Pulmonary artery endothelial cell (primary cell): ENCODE measurements around the gene RHBDF1. TPM values are rescaled to one million over a fixed set of nuclear protein-coding genes. Genes with fewer than 3 reads are reported as not detected.

Experiments
- DNase-seq: peaks from one replicate; pipeline ENCODE4 v3.0.0-alpha.2; 2011; ENCODE audit warnings: low read depth, low spot score
- total RNA-seq: library from RNA; depleted of rRNA; stranded (reverse); fragments of >200 nt; gene quantifications from 2 replicates; pipeline ENCODE4 v1.2.3, GENCODE V29; 2014

RHBDF1 gene
- total RNA-seq, 1 donor from 2014 or later = 24.9 TPM

DNA sequence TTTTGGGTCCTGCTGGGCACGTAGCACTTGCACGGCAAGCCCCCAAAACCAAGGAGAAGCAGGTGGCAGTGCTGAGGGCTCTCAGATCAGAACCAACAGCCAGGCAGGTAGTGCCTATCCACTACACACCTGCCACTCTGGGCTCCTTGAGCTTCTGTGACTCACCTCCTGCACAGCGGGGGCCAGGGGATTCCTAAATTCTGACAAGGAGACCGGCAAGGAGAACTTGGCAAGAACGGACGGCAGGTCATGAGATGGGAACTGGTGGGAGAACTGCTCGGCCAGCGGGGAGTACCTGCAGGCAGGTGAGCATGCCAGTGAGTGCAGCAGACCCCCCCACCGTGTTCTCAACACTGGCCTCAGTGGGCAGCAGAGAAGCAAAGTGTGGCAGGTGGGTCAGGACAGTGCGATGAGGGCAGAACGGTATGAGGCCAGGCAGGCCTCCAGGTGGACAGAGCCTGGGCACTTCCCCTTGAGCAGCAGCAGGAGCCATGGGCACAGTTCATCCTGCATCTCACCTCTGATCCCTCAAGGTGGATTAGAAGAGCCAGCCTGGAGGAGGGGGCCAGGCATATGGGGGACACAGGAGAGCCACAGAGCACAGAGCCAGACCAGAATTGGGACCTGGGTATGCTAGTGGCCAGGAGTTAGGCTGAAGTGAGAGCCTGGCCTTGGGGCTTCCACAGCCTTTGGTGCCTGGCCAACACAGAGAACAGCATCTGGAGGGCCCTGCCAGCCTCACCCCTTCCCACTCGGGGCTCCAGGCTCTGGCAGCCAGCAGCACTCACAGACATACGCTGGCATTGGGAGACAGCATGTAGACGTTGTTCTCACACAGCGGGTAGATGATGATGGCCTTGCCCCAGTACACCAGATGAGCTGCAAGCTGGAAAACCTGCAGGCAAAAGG is 20.3 kb upstream of the RHBDF1 start:
- no peak for DNase-seq

DNA sequence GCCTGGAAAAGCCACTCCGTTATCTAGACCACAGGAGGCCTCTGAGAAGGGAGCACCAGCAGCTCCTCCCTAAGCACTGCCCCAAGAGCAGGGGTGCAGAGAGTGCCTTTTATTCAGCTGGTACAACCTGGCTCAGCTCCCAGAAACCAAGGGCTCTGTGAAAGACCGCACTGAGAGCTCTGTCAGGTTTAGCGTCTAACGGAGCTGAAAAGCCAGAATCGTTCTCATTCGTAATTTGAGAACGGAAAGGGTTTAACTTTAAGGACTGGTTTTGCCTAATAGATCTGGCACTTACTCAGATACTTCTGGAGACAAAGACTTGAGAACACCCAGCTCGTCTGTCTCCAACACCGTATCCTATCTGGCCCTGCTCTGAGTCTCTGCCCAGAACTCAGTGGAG is 19.1 kb upstream of the RHBDF1 start:
- no peak for DNase-seq

DNA sequence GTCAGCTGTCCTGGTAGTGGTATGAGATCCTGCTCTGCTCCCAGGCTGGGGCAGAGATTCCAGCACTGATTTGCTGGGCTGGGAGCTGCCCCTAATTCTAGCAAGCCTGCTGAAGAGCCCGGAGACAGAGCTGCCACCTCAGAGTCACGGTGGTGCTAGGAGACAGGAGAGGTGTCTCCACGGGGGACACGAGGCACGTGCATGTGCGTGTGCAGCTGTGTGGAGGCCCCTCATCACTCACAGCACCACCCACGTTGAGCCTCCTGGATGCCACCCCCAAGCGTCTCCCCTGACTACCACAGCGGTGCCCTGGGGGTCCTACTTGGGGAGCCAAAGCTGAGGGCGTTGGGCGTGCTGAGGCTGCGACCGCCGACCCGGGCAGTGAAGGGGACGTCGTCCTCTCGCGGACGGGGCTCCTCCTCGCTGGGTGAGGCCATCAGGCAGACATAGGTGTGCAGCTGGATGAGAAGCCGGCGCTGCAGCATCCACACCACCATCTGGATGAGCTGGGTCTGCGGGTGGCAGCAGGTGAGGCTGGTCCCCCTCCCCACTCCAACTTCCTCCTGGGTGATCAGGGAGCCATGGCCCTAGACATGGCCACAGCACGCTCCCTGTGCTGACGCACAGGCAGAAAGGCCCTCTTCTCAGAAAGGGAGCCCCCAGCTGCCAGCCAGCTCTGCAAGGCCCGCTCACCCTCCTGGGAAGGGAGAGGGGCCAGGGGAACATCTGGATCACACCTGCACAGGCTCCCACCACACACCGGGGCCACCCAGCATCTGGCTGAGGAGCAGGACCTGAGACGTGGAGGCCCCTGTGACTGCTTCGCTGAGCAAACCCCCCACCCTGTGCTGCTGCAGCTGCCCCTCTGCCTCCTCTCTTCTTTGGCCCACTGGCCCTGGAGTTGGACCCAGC is 17.2 kb upstream of the RHBDF1 start:
- no peak for DNase-seq

DNA sequence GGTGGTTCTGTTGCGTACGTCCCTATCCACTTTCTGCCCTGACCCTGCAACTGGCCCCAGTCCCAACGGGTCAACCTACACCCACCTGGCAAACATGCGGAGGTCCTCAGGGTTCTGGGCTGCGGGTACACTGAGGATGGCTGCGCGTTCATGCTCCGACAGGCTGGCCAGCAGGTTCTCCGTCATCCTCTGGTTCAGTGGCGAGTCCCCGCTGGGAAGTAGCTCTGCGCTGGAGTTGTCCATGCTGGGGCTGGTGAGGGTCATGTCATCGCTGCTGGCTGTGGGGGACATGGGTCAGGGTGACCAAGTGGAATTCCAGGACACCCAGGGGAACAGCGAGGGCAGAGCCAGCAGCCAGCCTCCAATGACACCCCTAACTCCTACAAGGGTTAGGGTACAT is 16.2 kb upstream of the RHBDF1 start:
- DNase-seq = no peak

DNA sequence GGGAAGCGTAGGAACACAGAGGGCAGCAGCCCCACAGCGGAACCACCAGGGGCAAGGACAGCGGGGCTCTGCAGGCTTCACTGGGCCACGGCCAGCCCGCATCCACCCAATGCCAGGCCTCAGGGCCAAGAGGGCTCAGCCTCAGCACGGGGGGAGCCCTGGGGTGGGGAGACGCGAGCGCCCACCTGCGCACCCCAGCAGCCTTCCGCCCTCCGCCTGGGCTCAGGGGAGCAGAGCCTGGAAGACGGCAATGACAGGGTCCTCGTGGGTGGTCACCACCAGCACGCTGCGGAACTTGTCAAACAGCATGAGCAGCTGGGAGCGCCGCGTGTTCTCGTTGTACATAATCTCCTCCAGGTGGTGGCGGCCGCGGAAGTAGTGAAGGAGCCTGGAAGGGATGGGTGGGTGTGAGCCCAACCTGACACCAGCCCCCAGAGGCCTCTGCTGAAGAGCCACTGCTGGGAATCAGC is 14.1 kb upstream of the RHBDF1 start:
- no peak for DNase-seq

DNA sequence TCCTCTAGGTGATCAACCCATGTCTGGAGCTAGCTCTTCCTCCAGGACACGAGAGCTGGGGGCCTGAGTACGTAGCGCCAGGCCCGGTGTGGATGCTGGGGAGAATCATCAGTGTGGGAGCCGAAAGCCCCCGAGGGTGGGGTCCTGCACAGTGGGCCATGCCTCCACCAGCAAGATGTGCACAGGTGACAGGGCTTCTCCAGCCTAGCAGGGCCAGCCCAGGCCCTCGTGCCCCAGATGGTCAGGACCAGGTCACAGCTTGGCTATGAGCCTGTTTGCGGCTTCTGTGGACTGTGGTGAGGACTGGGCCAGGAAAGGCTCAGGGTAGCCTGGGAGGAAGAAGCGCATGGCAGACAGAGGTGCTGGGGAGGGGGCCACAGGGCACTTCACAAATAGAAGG is 13.4 kb upstream of the RHBDF1 start:
- DNase-seq = no peak

DNA sequence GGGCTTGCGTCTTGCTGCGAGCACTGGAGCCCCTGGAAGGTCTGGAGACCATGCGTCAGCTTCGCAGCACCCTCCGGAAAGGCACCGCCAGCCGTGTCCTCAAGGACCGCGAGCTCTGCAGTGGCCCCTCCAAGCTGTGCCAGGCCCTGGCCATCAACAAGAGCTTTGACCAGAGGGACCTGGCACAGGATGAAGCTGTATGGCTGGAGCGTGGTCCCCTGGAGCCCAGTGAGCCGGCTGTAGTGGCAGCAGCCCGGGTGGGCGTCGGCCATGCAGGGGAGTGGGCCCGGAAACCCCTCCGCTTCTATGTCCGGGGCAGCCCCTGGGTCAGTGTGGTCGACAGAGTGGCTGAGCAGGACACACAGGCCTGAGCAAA is 13.0 kb upstream of the RHBDF1 start:
- DNase-seq = no peak

DNA sequence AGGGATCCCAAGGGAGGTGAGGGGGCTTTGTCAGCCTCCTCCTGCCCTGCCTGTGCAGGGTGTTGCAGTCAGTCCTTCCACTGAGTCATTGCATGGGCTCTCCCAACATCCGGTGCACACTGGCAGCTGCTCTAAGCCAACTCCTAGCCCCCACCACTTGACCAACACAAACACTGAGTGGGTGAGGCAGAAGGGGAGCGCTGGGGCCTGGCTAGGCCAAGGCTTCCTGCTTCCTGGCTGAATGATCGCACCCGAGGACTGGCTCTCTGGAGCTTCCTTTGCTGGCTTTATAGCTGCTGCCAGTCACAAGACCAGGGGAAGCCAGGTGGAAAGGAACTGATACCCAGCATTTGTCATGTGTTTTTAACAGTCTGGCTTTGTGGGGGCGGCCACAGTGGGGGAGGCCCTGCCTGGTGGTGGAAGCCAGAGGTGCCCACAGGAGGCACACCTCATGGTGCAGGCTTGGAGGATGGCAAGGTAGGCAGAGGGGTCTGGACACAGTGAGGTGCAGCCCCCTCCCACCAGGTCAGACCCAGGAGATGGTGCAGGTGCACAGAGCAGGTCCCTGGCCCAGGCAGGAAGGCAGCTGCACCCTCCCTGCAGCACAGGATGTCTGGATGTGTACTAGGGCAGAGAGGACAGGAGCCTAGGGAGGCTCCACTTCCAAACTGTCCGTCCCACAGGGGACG is 12.4 kb upstream of the RHBDF1 start:
- DNase-seq = peak; percentile 91

DNA sequence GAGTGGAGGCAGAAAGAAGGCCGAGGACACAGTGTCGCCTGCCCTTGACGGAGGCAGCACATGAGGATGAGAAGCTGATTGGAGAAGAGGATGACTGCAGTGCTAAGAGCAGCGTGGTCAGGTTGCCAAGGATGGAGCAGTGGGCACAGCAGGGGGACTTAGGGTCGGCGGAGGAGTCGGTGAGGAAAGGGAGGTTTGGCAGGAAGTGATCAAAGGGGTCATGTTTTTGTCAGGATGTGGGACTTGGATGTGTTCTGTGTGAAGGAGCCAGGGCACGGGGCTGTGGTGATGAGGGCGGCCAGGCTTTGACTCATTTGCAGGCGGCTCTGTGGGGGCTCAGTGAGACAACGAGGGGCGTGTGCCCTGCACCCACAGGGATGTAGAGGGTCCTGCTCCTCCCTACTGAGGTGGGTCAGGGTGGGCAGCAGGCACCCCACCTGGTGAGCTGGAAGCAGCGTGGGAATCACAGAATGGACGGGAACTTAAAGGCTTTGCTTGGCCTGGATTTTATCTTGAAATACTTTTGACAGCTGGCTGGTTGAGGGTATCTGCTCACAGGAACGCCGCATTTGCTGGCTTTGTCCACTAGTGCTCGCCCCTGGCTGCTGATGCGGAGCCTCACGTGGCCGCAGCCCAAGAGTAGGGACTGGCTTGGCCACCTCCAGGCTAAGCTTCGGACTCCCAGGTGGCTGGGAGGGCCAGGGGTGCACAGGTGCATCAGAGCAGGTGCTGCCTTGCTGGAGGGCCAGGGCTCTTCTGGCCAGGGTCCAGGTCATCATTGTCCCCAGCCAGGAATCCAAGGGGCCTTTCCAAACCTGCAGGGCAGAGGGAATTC is 11.6 kb upstream of the RHBDF1 start:
- no peak for DNase-seq

DNA sequence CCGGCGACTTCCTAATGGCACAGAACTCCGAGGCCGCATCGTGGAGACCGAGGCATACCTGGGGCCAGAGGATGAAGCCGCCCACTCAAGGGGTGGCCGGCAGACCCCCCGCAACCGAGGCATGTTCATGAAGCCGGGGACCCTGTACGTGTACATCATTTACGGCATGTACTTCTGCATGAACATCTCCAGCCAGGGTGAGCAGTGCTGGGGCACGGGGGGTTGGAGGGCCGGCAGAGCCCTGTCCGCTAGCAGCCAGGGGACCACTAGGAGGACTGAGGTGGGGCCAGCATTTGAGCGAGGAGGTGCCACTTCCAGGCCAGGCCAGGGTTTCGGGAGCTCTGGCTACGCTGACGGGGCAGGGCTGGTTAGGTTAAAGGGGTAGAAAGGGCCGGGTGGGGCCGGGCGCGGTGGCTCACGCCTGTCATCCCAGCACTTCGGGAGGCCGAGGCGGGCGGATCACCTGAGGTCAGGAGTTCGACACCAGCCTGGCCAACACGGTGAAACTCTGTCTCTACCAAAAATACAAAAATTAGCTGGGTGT is 10.7 kb upstream of the RHBDF1 start:
- no peak for DNase-seq

DNA sequence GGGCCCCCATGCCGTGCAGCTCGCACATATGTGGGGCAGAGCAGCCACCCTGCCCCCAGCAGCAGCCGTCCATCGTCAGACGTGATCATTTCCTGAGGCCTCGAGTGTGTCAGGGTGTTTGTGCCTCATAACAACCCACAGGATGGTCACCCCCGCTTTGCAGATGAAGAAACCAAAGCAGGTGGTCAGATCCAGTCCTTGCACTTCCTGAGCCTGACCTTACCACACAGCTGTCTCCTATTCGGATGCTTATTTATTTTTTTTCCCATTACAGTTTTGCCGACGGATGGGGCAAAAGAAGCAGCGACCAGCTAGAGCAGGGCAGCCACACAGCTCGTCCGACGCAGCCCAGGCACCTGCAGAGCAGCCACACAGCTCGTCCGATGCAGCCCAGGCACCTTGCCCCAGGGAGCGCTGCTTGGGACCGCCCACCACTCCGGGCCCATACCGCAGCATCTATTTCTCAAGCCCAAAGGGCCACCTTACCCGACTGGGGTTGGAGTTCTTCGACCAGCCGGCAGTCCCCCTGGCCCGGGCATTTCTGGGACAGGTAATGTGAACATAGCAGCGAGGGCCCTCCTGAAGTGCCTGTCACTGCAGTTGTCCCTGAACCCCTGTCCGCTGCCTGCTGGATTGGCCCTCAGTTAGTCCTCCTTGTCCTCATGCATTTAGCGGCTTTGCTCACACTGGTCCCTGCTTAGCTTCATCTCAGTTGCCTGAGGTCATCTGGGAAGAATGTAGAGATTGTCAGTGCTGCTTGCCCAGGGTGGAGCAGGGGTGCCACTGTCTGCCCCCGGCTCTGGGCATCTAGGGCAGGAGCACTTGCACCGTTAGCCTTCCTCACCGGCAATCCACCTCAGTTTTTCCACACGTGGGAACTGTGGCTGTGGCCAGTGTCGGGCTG is 7.0 kb upstream of the RHBDF1 start:
- DNase-seq = no peak

DNA sequence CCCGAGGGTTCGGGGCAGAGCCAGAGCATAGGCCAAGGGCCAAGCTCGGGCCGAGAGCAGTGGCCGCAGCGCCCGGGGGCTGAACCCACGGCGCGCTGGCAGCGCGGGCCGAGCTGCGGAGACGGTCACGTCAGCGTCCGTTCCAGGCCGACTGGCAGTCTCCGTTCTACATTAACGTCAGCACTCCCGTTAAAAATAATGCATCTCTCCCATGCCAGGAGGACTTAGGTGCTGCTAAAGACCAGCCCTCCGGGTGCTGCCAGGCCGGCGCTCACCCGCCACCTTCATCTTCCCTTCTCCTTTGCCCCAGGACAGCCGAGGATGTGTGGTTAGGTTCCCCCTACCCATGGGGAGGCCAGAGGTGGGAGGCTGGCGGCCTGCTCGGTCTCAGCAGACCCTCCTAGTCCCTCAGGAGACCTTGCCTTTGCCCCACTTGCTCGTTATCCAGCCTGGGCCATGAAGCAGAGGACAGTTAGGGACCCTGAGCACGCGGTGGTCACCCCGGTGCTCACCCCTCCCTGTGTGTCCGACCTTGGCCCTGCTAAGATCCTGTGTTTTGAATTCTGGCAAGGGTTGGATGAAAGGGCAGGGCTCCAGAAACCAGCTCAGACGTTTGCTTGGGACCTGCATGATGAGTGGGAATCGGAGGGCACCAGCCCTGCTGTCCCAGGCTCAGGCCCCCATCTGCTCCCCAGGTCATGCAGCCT is 6.2 kb upstream of the RHBDF1 start:
- DNase-seq = no peak

DNA sequence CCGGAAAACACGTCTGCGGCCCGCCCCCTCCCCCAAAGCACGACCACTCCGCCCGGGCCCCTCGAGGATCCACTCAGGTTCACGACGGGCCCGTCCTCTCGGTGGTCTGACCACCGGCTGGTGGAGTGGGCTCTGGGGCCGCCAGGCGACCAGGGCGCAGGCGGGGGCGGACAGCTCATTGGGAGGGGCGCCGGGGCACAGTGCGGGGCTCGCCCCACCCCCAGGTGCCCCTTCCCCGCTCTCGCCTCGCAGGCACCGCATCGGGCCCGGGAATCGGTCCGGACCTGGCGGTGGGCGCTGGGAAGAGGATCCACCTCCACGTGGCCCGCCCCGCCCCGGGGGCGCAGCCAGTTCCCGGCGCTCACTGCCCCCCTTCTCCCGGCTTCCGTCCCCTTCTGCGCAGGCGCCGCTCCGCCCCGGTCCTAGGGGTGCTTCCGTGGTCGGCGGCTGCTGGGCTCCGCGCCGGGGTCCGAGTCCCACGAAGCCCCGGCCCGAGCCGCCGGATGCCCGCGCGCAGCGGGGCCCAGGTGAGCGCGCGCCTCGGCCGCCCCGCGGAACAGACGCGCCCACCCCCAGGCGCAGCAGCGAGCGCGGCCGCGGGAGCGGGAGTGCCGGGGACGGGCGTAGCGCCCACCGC is 5.5 kb upstream of the RHBDF1 start, which contains the start of gene MPG:
Gene MPG, plus strand, starts transcription at position 419 of the 637 bp plus-strand sequence. Its CDS starts 85 bp downstream, at position 504.
- DNase-seq = no peak

DNA sequence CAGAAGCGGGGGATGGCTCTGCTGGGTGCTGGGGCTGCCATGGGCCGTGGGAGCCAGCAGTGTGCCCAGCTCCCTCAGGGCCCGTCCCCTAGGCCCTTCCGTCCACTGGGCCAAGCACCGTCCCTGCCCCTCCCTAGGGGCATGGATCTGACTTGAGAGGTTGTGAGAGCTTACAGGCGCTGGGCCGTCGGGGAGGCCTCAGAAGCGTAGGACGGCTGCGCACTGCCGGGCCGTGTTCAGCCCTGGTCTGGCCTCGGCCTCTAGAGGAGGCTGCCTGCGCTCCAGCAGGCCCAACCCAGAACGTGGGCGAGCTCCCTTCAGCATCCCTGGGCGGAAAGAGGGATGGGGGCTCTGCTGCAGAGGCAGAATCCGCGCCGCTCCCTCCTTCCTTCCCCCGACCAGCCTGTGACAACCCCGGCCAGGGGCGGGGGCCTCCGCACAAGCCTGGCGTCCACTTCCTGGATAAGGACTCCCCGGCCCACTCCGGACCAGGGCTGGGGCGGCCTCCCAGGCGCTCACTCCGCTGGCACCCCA is 4.9 kb upstream of the RHBDF1 start:
- no peak for DNase-seq

DNA sequence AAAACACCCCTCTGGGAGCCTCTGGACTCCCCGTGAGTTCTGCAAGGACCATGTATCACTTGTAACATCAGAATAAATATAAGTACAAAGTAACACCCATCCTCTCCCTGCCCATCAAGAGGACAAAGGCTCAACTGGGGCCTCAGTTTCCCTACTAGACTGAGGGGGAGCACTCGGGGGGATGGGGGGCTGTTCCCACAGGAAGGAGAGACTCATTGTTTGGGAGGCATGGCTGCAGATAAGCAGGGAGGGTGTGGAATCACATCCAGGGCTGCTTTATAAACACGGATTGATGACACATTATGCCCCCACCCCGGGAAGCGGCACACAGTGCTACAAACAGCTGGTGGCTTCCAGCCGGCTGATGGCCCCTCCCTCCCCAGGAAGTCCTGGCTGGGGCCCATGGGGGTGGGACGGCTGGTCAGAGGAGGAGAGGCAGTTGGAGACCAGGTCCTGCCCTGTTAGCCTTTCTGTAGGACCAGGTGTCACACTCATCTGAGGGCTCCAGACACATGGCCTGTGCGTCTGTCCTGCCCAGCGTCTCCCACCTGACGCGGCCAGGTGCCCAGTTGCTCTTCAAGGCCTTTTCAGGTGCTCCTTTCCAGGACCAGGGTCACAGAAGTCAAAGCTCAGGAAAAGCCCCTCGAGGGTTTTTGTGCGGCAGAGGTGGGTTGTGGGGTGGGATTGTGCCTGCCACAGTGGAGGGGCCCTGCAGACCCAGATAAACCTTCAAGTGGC is 4.3 kb upstream of the RHBDF1 start:
- no peak for DNase-seq

DNA sequence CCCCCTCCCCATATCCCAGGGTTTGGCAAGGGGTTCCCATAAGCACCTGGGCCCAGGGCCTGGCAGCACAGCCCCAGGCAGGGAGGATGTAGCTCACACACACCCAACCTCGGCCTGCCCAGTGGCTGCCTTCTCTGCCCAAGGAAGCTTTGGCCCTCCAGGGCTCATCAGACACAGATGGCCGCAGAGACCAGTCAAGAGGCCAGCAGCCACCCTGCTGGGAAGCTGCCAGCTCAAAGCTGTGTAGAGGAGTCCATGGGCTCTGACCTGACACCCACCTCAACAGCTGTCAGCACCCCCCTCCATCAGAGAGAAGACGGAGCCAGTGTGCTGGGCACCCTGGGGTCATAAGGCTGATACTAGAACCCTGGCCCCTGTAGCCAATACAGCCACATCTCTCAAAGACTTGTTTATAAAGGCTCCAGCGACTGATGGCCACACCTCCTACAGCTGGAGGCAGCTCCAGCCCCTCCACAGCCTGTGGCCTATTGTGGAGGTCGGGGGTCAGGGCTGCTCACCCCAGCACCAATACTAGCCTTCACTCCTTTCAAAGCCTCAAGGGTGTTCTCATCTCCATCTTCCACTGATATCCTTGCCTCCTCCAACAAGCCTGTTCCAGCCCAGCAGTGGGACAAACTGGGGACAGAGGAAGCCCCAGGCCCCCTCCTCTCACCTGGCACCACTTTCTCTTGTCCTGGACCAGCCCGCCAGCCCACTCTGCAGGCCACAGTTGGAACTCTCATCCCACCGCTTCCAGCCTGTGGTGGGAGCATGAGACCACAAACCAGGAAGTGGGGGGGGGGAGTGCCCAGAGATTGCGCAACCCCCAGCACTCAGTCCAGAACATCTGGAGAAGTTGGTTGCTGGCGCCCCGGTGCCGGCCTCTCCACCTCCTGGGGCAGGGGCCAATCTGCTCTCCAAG is 3.4 kb upstream of the RHBDF1 start:
- no peak for DNase-seq
